Activated T-cell treated with anti-CD3 and anti-CD28 coated beads, Interleukin-2, amount 50 U/mL, for 72 hours (primary cell): ENCODE results near the gene SCAF1. TPM values are rescaled to one million over a fixed set of nuclear protein-coding genes. Genes with fewer than 3 reads are reported as not detected.

Source experiments
- ATAC-seq, 2 donors: fragments of 150-1000 bp; cut with Tn5 transposase; replicated peaks in 1 of 2; 2 replicates each; pipeline ENCODE4 v1.10.0; 2021; ENCODE audit warnings: moderate library complexity in 2 of 2, mild to moderate bottlenecking in 1 of 2
- DNase-seq, 2 donors: peaks; one replicate each; pipeline ENCODE4 v3.0.0; 2021 to 2022; ENCODE audit warnings: mixed read lengths in 1 of 2
- H3K27ac Mint-ChIP-seq: one replicate; pipeline ENCODE4 v1.8.0; 2022; ENCODE audit warnings: mild to moderate bottlenecking, moderate library complexity, mixed read lengths
- H3K27me3 Mint-ChIP-seq: one replicate; pipeline ENCODE4 v1.8.0; 2022; ENCODE audit warnings: low read depth, mixed read lengths
- H3K36me3 Mint-ChIP-seq, 2 donors: one replicate each; pipeline ENCODE4 v1.8.0; 2022; ENCODE audit warnings: mixed read lengths in 2 of 2, mild to moderate bottlenecking in 1 of 2; ENCODE audit not compliant: insufficient read depth in 2 of 2
- H3K4me1 Mint-ChIP-seq: one replicate; pipeline ENCODE4 v1.8.0; 2022; ENCODE audit warnings: low read depth, mixed read lengths
- H3K4me3 Mint-ChIP-seq, 2 donors: one replicate each; pipeline ENCODE4 v1.8.0; 2022; ENCODE audit warnings: mild to moderate bottlenecking in 2 of 2, mixed read lengths in 2 of 2, moderate library complexity in 2 of 2
- H3K9me3 Mint-ChIP-seq, 2 donors: one replicate each; pipeline ENCODE4 v1.8.0; 2022; ENCODE audit warnings: mixed read lengths in 2 of 2
- total RNA-seq, 2 donors: library from RNA; stranded (reverse); gene quantifications; one replicate each; pipeline ENCODE4 v1.2.3, GENCODE V29; 2022

SCAF1 gene
- total RNA-seq, 2 donors from 2014 or later: 57.7 to 60.1 TPM

DNA sequence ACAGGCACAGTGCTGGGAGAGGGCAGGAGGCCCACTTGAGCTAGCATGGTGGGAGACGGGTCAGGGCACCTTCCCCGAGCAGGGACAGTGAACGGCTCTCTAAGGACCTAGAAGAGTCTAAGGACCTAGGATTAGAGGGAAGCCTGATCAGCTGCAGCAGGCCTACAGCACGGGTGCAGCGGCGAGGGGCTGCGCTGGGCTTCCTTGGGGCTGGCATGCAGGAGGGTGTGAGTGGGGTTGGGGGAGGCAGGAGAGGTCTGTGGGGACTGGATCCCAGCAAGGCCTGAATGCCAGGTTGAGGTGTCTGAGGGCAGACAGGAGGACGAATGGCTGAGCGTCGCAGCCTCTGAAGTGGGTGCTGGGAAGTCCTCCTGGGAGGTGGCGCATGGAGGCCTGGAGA lies 3.6 kb downstream of the SCAF1 start:
- Mint-ChIP-seq H3K4me3 (no peak overlapping the region), H3K9me3 (no peaks in the 10 kb centered on the region), H3K27ac (no peak overlapping the region), H3K4me1 (peaks cover 45% of the 10 kb centered on the region), H3K36me3 (peaks cover 1 to 10% of the 10 kb centered on the region in 2 donors), H3K27me3 (no peaks in the 10 kb centered on the region)
- DNase-seq (no peak), ATAC-seq (no peak)

GRCh38 chr19:49645995-49646394 lies 4.0 kb downstream of the SCAF1 start:
- Mint-ChIP-seq H3K4me3 (no peak overlapping the region), H3K27me3 (no peaks in the 10 kb centered on the region), H3K27ac (no peak overlapping the region), H3K4me1 (peaks cover 41% of the 10 kb centered on the region), H3K9me3 (no peaks in the 10 kb centered on the region), H3K36me3 (peaks cover 0 to 12% of the 10 kb centered on the region in 2 donors)
- ATAC-seq (no peak), DNase-seq (no peak)

DNA sequence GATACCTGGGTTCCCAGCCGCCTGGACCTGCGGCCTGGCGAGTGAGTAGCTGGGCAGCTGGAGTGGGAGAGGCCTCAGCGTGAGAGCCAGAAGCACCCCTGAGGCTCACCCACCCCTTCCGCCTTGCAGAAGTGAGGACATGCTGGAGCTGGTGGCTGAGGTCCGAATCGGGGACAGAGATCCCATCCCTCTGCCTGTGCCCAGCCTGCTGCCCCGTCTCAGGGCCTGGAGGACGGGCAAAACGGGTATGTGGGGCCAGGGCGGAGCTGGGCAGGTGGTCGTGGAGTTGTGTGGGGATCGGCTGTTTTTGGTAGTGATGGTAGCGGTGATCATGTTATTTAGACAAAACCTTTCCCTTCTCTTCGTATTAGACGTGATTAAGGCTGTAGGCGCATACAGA lies 4.6 kb downstream of the SCAF1 start:
- peaks cover 41% of the 10 kb centered on the region for H3K4me1 Mint-ChIP-seq
- no peak overlapping the region for H3K4me3 Mint-ChIP-seq
- H3K27ac Mint-ChIP-seq: no peak overlapping the region
- no peaks in the 10 kb centered on the region for H3K9me3 Mint-ChIP-seq
- H3K36me3 Mint-ChIP-seq: peaks cover 0 to 12% of the 10 kb centered on the region in 2 donors
- DNase-seq: no peak
- ATAC-seq: no peak
- no peaks in the 10 kb centered on the region for H3K27me3 Mint-ChIP-seq

DNA sequence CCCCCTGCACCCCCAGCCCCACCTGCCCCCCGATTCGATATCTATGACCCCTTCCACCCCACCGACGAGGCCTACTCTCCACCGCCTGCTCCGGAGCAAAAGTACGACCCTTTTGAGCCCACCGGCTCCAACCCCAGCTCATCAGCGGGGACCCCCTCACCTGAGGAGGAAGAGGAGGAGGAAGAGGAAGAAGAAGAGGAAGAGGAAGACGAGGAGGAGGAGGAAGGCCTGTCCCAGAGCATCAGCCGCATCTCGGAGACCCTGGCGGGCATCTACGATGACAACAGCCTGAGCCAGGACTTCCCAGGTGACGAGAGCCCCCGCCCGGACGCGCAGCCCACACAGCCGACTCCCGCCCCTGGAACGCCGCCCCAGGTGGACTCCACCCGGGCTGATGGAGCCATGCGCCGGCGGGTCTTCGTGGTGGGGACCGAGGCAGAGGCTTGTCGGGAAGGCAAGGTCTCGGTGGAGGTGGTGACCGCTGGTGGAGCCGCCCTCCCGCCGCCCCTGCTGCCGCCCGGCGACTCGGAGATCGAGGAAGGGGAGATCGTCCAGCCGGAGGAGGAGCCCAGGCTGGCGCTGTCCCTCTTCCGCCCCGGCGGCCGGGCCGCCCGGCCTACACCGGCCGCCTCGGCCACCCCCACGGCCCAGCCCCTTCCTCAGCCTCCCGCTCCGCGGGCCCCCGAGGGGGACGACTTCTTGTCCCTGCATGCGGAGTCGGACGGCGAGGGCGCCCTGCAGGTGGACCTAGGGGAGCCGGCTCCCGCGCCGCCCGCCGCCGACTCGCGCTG lies 9.2 kb downstream of the SCAF1 start:
- ATAC-seq (no peak), DNase-seq (no peak)
- Mint-ChIP-seq H3K27me3 (no peaks in the 10 kb centered on the region), H3K9me3 (no peaks in the 10 kb centered on the region), H3K4me1 (peaks cover 7% of the 10 kb centered on the region), H3K27ac (no peak overlapping the region), H3K4me3 (no peak overlapping the region), H3K36me3 (peaks cover 3 to 10% of the 10 kb centered on the region in 2 donors)

DNA sequence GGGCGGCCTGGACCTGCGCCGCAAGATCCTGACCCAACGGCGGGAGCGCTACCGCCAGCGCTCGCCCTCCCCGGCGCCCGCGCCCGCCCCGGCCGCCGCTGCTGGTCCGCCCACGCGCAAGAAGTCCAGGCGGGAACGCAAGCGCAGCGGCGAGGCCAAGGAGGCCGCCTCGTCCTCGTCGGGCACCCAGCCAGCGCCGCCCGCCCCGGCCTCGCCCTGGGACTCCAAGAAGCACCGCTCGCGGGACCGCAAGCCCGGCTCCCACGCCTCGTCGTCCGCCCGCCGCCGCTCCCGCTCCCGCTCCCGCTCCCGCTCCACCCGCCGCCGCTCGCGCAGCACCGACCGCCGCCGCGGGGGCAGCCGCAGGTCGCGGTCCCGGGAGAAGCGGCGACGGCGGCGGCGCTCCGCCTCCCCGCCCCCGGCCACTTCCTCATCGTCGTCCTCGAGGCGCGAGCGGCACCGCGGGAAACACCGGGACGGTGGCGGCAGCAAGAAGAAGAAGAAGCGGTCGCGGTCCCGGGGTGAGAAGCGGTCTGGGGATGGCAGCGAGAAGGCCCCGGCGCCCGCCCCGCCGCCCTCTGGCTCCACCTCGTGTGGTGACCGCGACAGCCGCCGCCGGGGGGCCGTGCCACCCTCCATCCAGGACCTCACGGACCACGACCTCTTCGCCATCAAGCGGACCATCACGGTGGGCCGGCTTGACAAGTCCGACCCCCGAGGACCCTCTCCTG lies 10.0 kb downstream of the SCAF1 start:
- no peak for DNase-seq

GRCh38 chr19:49652551-49653465 lies 10.8 kb downstream of the SCAF1 start:
- no peak for ATAC-seq
- H3K27me3 Mint-ChIP-seq: no peaks in the 10 kb centered on the region
- no peak overlapping the region for H3K4me3 Mint-ChIP-seq
- no peak for DNase-seq
- peaks cover 6 to 8% of the 10 kb centered on the region in 2 donors for H3K36me3 Mint-ChIP-seq
- no peaks in the 10 kb centered on the region for H3K9me3 Mint-ChIP-seq
- H3K4me1 Mint-ChIP-seq: peaks cover 4% of the 10 kb centered on the region
- no peak overlapping the region for H3K27ac Mint-ChIP-seq

More for the DNA sequence above, 10.0 kb downstream of the SCAF1 start:
- Mint-ChIP-seq H3K4me1 (peaks cover 4% of the 10 kb centered on the region), H3K9me3 (no peaks in the 10 kb centered on the region), H3K4me3 (no peak overlapping the region), H3K27me3 (no peaks in the 10 kb centered on the region), H3K27ac (no peak overlapping the region), H3K36me3 (peaks cover 4 to 5% of the 10 kb centered on the region in 2 donors)
- ATAC-seq: no peak

GRCh38 chr19:49653466-49653806 lies 11.4 kb downstream of the SCAF1 start:
- H3K9me3 Mint-ChIP-seq: no peaks in the 10 kb centered on the region
- H3K4me3 Mint-ChIP-seq: no peak overlapping the region
- no peaks in the 10 kb centered on the region for H3K27me3 Mint-ChIP-seq
- DNase-seq: no peak
- peaks cover 4% of the 10 kb centered on the region for H3K4me1 Mint-ChIP-seq
- peaks cover 6 to 8% of the 10 kb centered on the region in 2 donors for H3K36me3 Mint-ChIP-seq
- no peak for ATAC-seq
- no peak overlapping the region for H3K27ac Mint-ChIP-seq

- ATAC-seq (no peak), DNase-seq (no peak)
- H3K27me3 Mint-ChIP-seq: no peaks in the 10 kb centered on the region
- no peak overlapping the region for H3K4me3 Mint-ChIP-seq
- no peaks in the 10 kb centered on the region for H3K9me3 Mint-ChIP-seq
- H3K4me1 Mint-ChIP-seq: peaks cover 4% of the 10 kb centered on the region
- peaks cover 6 to 8% of the 10 kb centered on the region in 2 donors for H3K36me3 Mint-ChIP-seq
- no peak overlapping the region for H3K27ac Mint-ChIP-seq
Observed at GRCh38 chr19:49654581-49654980, 12.6 kb downstream of the SCAF1 start.

- H3K4me1 Mint-ChIP-seq: peaks cover 4% of the 10 kb centered on the region
- no peak overlapping the region for H3K27ac Mint-ChIP-seq
- peaks cover 7 to 9% of the 10 kb centered on the region in 2 donors for H3K36me3 Mint-ChIP-seq
- no peaks in the 10 kb centered on the region for H3K9me3 Mint-ChIP-seq
- H3K4me3 Mint-ChIP-seq: no peak overlapping the region
- H3K27me3 Mint-ChIP-seq: no peaks in the 10 kb centered on the region
- DNase-seq (no peak), ATAC-seq (no peak)
Observed at GRCh38 chr19:49655570-49656455, 13.8 kb downstream of the SCAF1 start.

GRCh38 chr19:49656456-49657109 lies 14.6 kb downstream of the SCAF1 start:
- H3K4me3 Mint-ChIP-seq: no peak overlapping the region
- H3K27ac Mint-ChIP-seq: no peak overlapping the region
- H3K36me3 Mint-ChIP-seq: peaks cover 7 to 8% of the 10 kb centered on the region in 2 donors
- no peaks in the 10 kb centered on the region for H3K9me3 Mint-ChIP-seq
- H3K4me1 Mint-ChIP-seq: peaks cover 4% of the 10 kb centered on the region
- ATAC-seq (no peak), DNase-seq (no peak)
- no peaks in the 10 kb centered on the region for H3K27me3 Mint-ChIP-seq

GRCh38 chr19:49657493-49658138 lies 15.6 kb downstream of the SCAF1 start:
- peaks cover 6% of the 10 kb centered on the region for H3K4me1 Mint-ChIP-seq
- no peak for ATAC-seq
- no peak overlapping the region for H3K27ac Mint-ChIP-seq
- no peak overlapping the region for H3K4me3 Mint-ChIP-seq
- peaks cover 7 to 8% of the 10 kb centered on the region in 2 donors for H3K36me3 Mint-ChIP-seq
- DNase-seq: no peak
- H3K27me3 Mint-ChIP-seq: no peaks in the 10 kb centered on the region
- no peaks in the 10 kb centered on the region for H3K9me3 Mint-ChIP-seq
